Measurements from ENCODE around the gene FPGS. TPM values are rescaled to one million over a fixed set of nuclear protein-coding genes. Genes with fewer than 3 reads are reported as not detected.

Gene FPGS
- total RNA-seq, 6 experiments from 2014 or later = 51.9 to 69.2 (median 62.7) TPM

DNA sequence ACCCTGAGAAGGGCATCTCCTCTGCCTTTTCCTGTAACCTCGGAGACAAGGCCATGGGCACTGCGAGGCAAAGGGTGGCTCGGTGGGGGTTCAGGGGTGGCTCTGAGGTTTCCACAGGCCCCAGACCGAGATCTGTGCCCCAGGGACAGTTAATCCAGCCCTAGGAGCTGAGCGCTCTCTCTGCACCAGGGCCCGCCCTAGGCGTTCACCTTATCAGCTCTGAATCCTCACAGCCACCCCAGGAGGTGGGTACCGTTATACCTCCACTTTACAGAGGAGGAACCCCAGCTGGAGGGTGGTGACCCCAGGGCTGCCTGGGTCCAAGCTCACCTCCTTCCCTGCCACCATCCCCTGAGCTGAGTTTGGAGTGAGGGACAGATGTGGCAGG lies 54.0 kb downstream of the FPGS start:
- TF ChIP-seq, protein P1, sequence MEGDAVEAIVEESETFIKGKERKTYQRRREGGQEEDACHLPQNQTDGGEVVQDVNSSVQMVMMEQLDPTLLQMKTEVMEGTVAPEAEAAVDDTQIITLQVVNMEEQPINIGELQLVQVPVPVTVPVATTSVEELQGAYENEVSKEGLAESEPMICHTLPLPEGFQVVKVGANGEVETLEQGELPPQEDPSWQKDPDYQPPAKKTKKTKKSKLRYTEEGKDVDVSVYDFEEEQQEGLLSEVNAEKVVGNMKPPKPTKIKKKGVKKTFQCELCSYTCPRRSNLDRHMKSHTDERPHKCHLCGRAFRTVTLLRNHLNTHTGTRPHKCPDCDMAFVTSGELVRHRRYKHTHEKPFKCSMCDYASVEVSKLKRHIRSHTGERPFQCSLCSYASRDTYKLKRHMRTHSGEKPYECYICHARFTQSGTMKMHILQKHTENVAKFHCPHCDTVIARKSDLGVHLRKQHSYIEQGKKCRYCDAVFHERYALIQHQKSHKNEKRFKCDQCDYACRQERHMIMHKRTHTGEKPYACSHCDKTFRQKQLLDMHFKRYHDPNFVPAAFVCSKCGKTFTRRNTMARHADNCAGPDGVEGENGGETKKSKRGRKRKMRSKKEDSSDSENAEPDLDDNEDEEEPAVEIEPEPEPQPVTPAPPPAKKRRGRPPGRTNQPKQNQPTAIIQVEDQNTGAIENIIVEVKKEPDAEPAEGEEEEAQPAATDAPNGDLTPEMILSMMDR (IDR thresholded peaks at IDR 0.05) = no peak
- no peak for DNase-seq
- Mint-ChIP-seq H3K27ac (no peak overlapping the region), H3K27me3 (ENCODE audit: insufficient read depth) (no peaks in the 10 kb centered on the region), H3K4me3 (no peak overlapping the region), H3K9me3 (no peaks in the 10 kb centered on the region), H3K4me1 (ENCODE audit: low read depth) (peaks cover 16% of the 10 kb centered on the region), H3K36me3 (ENCODE audit: low read depth) (peaks cover 9% of the 10 kb centered on the region)

DNA sequence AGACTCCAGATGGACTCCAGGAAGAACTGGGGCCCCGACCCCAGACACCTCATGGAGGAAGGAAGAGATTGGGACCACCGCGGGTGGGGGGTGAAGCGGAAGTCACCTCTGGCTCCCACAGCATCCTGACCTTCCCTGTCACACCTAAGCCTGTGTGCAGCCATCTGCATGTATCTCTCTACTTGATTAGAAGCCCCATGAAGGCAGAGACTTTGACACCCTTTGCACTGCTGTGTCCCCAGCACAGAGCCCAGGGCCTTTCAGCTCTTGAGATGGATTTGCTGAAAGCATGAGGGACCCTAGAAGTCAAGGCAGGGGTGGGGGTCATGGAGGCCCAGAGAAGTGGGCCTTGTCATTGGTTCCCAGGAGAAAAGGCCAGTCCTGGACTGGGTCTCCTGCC lies 54.6 kb downstream of the FPGS start:
- Mint-ChIP-seq H3K27me3 (ENCODE audit: insufficient read depth) (no peaks in the 10 kb centered on the region), H3K4me1 (ENCODE audit: low read depth) (peaks cover 10% of the 10 kb centered on the region), H3K27ac (no peak overlapping the region), H3K36me3 (ENCODE audit: low read depth) (peaks cover 5% of the 10 kb centered on the region), H3K4me3 (no peak overlapping the region), H3K9me3 (no peaks in the 10 kb centered on the region)
- TF ChIP-seq, protein P1 (IDR thresholded peaks at IDR 0.05) = no peak
- DNase-seq = no peak

DNA sequence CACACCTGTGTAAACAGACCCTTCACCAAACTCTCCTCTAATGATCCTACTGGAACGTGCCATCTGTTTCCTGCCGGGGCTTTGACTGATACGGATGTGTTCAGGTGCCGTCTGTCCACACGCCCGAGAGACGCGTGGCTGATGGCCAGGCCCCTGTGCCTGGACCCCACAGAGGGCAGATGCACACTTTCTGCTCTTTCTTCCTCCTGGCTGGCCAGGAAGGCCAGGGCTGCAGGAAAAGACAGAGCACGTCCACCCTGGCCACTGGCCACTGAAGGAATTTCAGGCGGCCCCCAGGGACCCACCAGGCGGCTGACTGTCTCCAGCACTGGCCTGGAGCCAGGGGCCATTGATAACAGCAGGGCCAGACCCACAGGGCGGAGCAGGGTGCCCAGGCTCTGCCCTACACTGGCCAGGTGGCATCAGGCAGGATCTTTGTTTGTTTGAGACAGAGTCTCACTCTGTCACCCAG lies 55.4 kb downstream of the FPGS start:
- TF ChIP-seq, protein P1 (IDR thresholded peaks at IDR 0.05) = no peak
- no peaks in the 10 kb centered on the region for H3K9me3 Mint-ChIP-seq
- no peaks in the 10 kb centered on the region; the same call in 1 of the 2 replicates for H3K27me3 Mint-ChIP-seq (ENCODE audit: insufficient read depth)
- no peak overlapping the region for H3K4me3 Mint-ChIP-seq
- H3K36me3 Mint-ChIP-seq (ENCODE audit: low read depth) = no peaks in the 10 kb centered on the region
- peaks cover 2% of the 10 kb centered on the region for H3K4me1 Mint-ChIP-seq (ENCODE audit: low read depth)
- H3K27ac Mint-ChIP-seq = no peak overlapping the region
- no peak for DNase-seq

DNA sequence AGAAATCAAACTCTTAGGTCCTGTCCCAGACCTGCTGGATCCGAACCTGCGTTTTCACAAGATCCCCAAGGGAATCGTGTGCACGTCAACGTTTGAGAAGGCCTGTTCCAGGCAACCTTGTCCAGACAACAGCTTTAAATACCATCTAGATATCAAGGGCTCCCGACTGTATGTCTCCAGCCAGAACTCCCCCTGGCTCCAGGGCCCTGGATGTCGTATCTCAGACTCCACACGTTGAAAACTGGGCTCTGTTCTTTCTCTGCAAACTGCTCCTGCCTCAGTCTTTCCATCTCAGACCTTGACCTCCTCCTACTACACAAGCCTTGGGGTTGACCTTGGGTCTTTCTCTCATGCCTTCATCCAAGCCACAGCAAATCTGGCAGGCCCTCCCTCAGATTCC lies 57.6 kb downstream of the FPGS start:
- Mint-ChIP-seq H3K27ac (no peak overlapping the region), H3K36me3 (ENCODE audit: low read depth) (no peaks in the 10 kb centered on the region), H3K4me3 (no peak overlapping the region), H3K4me1 (ENCODE audit: low read depth) (no peaks in the 10 kb centered on the region), H3K27me3 (ENCODE audit: insufficient read depth) (no peaks in the 10 kb centered on the region; the same call in 1 of the 2 replicates), H3K9me3 (no peaks in the 10 kb centered on the region)
- DNase-seq = no peak
- TF ChIP-seq, protein P1 (IDR thresholded peaks at IDR 0.05) = no peak

- H3K4me1 Mint-ChIP-seq (ENCODE audit: low read depth) = no peaks in the 10 kb centered on the region
- no peaks in the 10 kb centered on the region for H3K9me3 Mint-ChIP-seq
- H3K27ac Mint-ChIP-seq = no peak overlapping the region
- no peak for DNase-seq
- TF ChIP-seq, protein P1 (IDR thresholded peaks at IDR 0.05) = no peak
- no peak overlapping the region for H3K4me3 Mint-ChIP-seq
- H3K27me3 Mint-ChIP-seq (ENCODE audit: insufficient read depth) = no peaks in the 10 kb centered on the region; the same call in 1 of the 2 replicates
- H3K36me3 Mint-ChIP-seq (ENCODE audit: low read depth) = peaks cover 2% of the 10 kb centered on the region; the same call in 1 of the 2 replicates
Measured at GRCh38 chr9:127860779-127861178, 58.1 kb downstream of the FPGS start.
